K562 (cell line): ENCODE data around the gene SGMS1. TPM values are rescaled to one million over a fixed set of nuclear protein-coding genes. Genes with fewer than 3 reads are reported as not detected.

Experiments
- ATAC-seq: fragments of 200-7000 bp; cut with Tn5 transposase; 3 replicates; pipeline ENCODE4 v1.9.1; 2020; ENCODE audit warnings: moderate library complexity
- BruUV-seq: library from RNA; stranded (reverse); fragments of 400-500 nt; replicated peaks from 2 replicates; lab custom pipeline; 2021; lab: Mats Ljungman, UMichigan
- CTCF ChIA-PET: fragments of 300-600 bp; formaldehyde crosslinking; extraction: SDS; loops from one replicate; lab custom pipeline; 2021; ENCODE audit warnings: low intra/inter-chr PET ratio; lab: Yijun Ruan, JAX
- POLR2A ChIA-PET: fragments of 300-600, 350-650 bp; sonication (Branson Sonifier 250); formaldehyde crosslinking; extraction: SDS; loops from one replicate; lab custom pipeline; 2021; ENCODE audit warnings: antibody characterized with exemption, inconsistent platforms; lab: Yijun Ruan, JAX
- DNase-seq, 4 experiments: peaks; one replicate each; pipeline versions ENCODE4 v3.0.0 to v3.0.0-alpha.2; 2011 to 2018; ENCODE audit warnings: low spot score in 3 of 4, mixed read lengths in 3 of 4; ENCODE audit errors: extremely low read depth in 1 of 4
- FAIRE-seq: peaks from 2 replicates; lab custom pipeline; 2011; peaks lifted over from hg19 to GRCh38; lab: Jason Lieb, UNC
- H2AFZ ChIP-seq: 2 replicates; pipeline ENCODE4 v1.6.0; 2011; ENCODE audit warnings: low read depth, low read length, control low read depth, inconsistent platforms
- H3K27ac ChIP-seq: fragments of 200-600 bp; 3 replicates; pipeline ENCODE4 v1.8.0; 2011; ENCODE audit warnings: low read depth, mild to moderate bottlenecking, control low read depth, inconsistent platforms, low read length, moderate library complexity, mixed read lengths; ENCODE audit errors: extremely low read depth
- H3K27me3 ChIP-seq, 2 experiments: fragments of 300-600 bp in 1 of 2; 2 replicates in 1 of 2; 3 replicates in 1 of 2; pipeline versions ENCODE4 v1.6.0 to v1.8.0; 2011; ENCODE audit warnings: inconsistent platforms in 2 of 2, low read length in 2 of 2, mild to moderate bottlenecking in 1 of 2, mixed read lengths in 1 of 2, moderate library complexity in 1 of 2; ENCODE audit not compliant: control insufficient read depth in 2 of 2, insufficient read depth in 2 of 2
- H3K36me3 ChIP-seq: fragments of 300-600 bp; 3 replicates; pipeline ENCODE4 v1.8.0; 2011; ENCODE audit warnings: mild to moderate bottlenecking, low read length, inconsistent platforms; ENCODE audit not compliant: control insufficient read depth, insufficient read depth
- H3K4me1 ChIP-seq, 2 experiments: fragments of 200-600 bp in 1 of 2; replicated peaks in 1 of 2; 2 replicates in 1 of 2; 3 replicates in 1 of 2; pipeline versions ENCODE4 v1.5.1 to v1.8.0; 2011; ENCODE audit warnings: inconsistent platforms in 2 of 2, low read length in 2 of 2, mild to moderate bottlenecking in 1 of 2, mixed read lengths in 1 of 2, moderate library complexity in 1 of 2; ENCODE audit not compliant: control insufficient read depth in 2 of 2, insufficient read depth in 2 of 2
- H3K4me2 ChIP-seq: 2 replicates; pipeline ENCODE4 v1.6.1; 2011; ENCODE audit warnings: low read length, control low read depth, inconsistent platforms, mixed read lengths; ENCODE audit not compliant: insufficient read depth
- H3K4me3 ChIP-seq: fragments of 200-600 bp; sonication (generic), shearing (Covaris generic); 2 replicates; pipeline ENCODE4 v1.5.1; 2016; ENCODE audit warnings: control low read depth, inconsistent platforms
- H3K79me2 ChIP-seq: fragments of 200-600 bp; 3 replicates; pipeline ENCODE4 v1.8.0; 2011; ENCODE audit warnings: low read length, inconsistent platforms; ENCODE audit not compliant: control insufficient read depth, insufficient read depth
- H3K9ac ChIP-seq, 2 experiments: 2 replicates each; pipeline versions ENCODE4 v1.6.0 to v1.6.1; 2011; ENCODE audit warnings: low read depth in 2 of 2, low read length in 2 of 2, control low read depth in 1 of 2, inconsistent platforms in 1 of 2, mild to moderate bottlenecking in 1 of 2, mixed read lengths in 1 of 2; ENCODE audit not compliant: insufficient read depth in 1 of 2
- H3K9me1 ChIP-seq: one replicate; pipeline ENCODE4 v1.6.0; 2011; ENCODE audit warnings: inconsistent platforms, mild to moderate bottlenecking, low read length, moderate library complexity; ENCODE audit not compliant: control insufficient read depth, insufficient read depth
- H3K9me3 ChIP-seq: replicated peaks from 2 replicates; pipeline ENCODE4 v1.5.1; 2011; ENCODE audit warnings: low read depth, low read length, inconsistent platforms; ENCODE audit not compliant: control insufficient read depth, insufficient read depth
- H4K20me1 ChIP-seq: replicated peaks from 2 replicates; pipeline ENCODE4 v1.6.1; 2011; ENCODE audit warnings: low read length, inconsistent platforms, mixed read lengths; ENCODE audit not compliant: control insufficient read depth, insufficient read depth
- BCLAF1 ChIP-seq, 2 experiments: fragments of 450-650 bp in 1 of 2; IDR thresholded peaks; 2 replicates each; pipeline ENCODE4 v1.6.1; 2011 to 2017; ENCODE audit warnings: low read depth in 2 of 2, antibody characterized with exemption in 1 of 2, borderline replicate concordance in 1 of 2, low read length in 1 of 2, mild to moderate bottlenecking in 1 of 2, mixed read lengths in 1 of 2; ENCODE audit not compliant: control insufficient read depth in 1 of 2
- EWSR1 ChIP-seq: fragments of 450-650 bp; IDR thresholded peaks from 2 replicates; pipeline ENCODE4 v1.6.1; 2018; ENCODE audit warnings: borderline replicate concordance, mild to moderate bottlenecking, low read depth, moderate library complexity; ENCODE audit not compliant: partially characterized antibody
- FOXO4 ChIP-seq: fragments of 450-650 bp; formaldehyde crosslinking; IDR thresholded peaks from 2 replicates; pipeline ENCODE4 v1.4.0; 2020; ENCODE audit warnings: mild to moderate bottlenecking, moderate library complexity
- MEF2A ChIP-seq: IDR thresholded peaks from 2 replicates; pipeline ENCODE4 v1.6.1; 2011; ENCODE audit warnings: low read depth, mild to moderate bottlenecking, low read length, moderate library complexity; ENCODE audit not compliant: control insufficient read depth
- NFATC3 ChIP-seq: fragments of 450-650 bp; IDR thresholded peaks from 2 replicates; pipeline ENCODE4 v1.6.1; 2017; ENCODE audit warnings: mild to moderate bottlenecking
- NFE2L1 ChIP-seq: fragments of 450-650 bp; IDR thresholded peaks from 2 replicates; pipeline ENCODE4 v1.6.1; 2016; ENCODE audit warnings: missing genetic modification characterization, low read depth, mild to moderate bottlenecking, missing compliant biosample characterization, moderate library complexity, borderline replicate concordance
- PHB ChIP-seq: fragments of 250-450 bp; sonication (Bioruptor Pico); IDR thresholded peaks from 2 replicates; pipeline ENCODE4 v1.5.0; 2021
- RB1 ChIP-seq: fragments of 450-650 bp; IDR thresholded peaks from 2 replicates; pipeline ENCODE4 v1.6.1; 2017; ENCODE audit warnings: low read depth, mild to moderate bottlenecking
- SAP30 ChIP-seq: fragments of 200-600 bp; sonication (generic); IDR thresholded peaks from 2 replicates; pipeline ENCODE4 v1.6.1; 2012; ENCODE audit warnings: borderline replicate concordance, low read depth, mild to moderate bottlenecking, moderate library complexity, low read length, control low read depth, inconsistent platforms; ENCODE audit not compliant: insufficient read depth, poor library complexity, severe bottlenecking
- TSC22D4 ChIP-seq: fragments of 450-650 bp; IDR thresholded peaks from 2 replicates; pipeline ENCODE4 v1.6.1; 2016; ENCODE audit warnings: missing genetic modification characterization, missing biosample characterization, control low read depth
- ZNF140 ChIP-seq: fragments of 250-450 bp; sonication (Bioruptor Pico); IDR thresholded peaks from 2 replicates; pipeline ENCODE4 v1.8.0; 2021; ENCODE audit warnings: moderate library complexity, mild to moderate bottlenecking, inconsistent platforms
- ZNF224 ChIP-seq: sonication (generic); formaldehyde crosslinking; IDR thresholded peaks from 2 replicates; pipeline ENCODE4 v1.8.0; 2022; ENCODE audit warnings: mild to moderate bottlenecking, missing genetic modification reagents
- ZNF239 ChIP-seq: fragments of 250-450 bp; sonication (Bioruptor Pico); IDR thresholded peaks from 2 replicates; pipeline ENCODE4 v1.4.0; 2020; ENCODE audit warnings: mild to moderate bottlenecking
- ZNF274 ChIP-seq: IDR thresholded peaks from 2 replicates; pipeline ENCODE4 v1.6.1; 2011; ENCODE audit warnings: low read depth, mild to moderate bottlenecking, low read length, moderate library complexity, borderline replicate concordance
- WGBS: fragments of 100-300 bp; shearing (Covaris generic); methylation state at CpG from one replicate; pipeline ENCODE4 v1.1.6; 2016; ENCODE audit warnings: low coverage, mixed read lengths; ENCODE audit not compliant: insufficient coverage; ENCODE audit errors: missing lambda C conversion rate; 5-methylcytosine and 5-hydroxymethylcytosine counted together
- in situ Hi-C: fragments of 300-500 bp; cut with MboI; formaldehyde crosslinking; loops from 4 replicates; pipeline ENCODE4 v1.15.0; 2018; ENCODE audit warnings: inconsistent platforms, mixed read lengths
- intact Hi-C: fragments of 100-400 bp; cut with micrococcal nuclease; formaldehyde crosslinking; loops from 2 replicates; pipeline ENCODE4 v1.14.2; 2022
- polyA plus RNA-seq, 8 experiments: library from polyadenylated mRNA; depleted of rRNA in 4 of 8; stranded (reverse) in 5 of 8; unstranded in 3 of 8; fragments of >200 nt; fragmentation: Nextera tagmentation in 2 of 8; fragmentation: Illumina TruSeq in 1 of 8; extraction: Ambion mirVana in 2 of 8; extraction: Trizol in 1 of 8; gene quantifications; 2 replicates each; pipeline versions ENCODE4 v1.2.1 to v1.2.3, GENCODE V29; 2011 to 2014; ENCODE audit warnings: inconsistent platforms in 1 of 8, missing spikeins in 1 of 8
- total RNA-seq, 7 experiments: library from RNA; depleted of rRNA in 6 of 7; stranded (reverse); fragments of >200 nt in 6 of 7; fragmentation: Illumina TruSeq in 2 of 7; extraction: Trizol in 2 of 7; gene quantifications; 2 replicates each; pipeline versions ENCODE4 v1.2.1 to v1.2.3, GENCODE V29; 2011 to 2021; ENCODE audit warnings: low replicate concordance in 1 of 7

The SGMS1 gene
- total and polyA plus RNA-seq, 9 of the 15 experiments (the other 6 are each of a cell fraction or from before 2014, with no cell fraction given): 22.6 to 232 (median 82.2) TPM

GRCh38 chr10:50437248-50437647, 186.5 kb downstream of the SGMS1 start:
- Histone ChIP-seq H3K27me3 (no peaks in the 10 kb centered on the region), H3K4me3 (no peak overlapping the region), H3K9me1 (no peaks in the 10 kb centered on the region), H2AFZ (no peak overlapping the region), H3K4me1 (peaks cover 0 to 23% of the 10 kb centered on the region in 2 experiments; a peak in 3 of 5 replicates), H3K9ac (no peak overlapping the region), H3K4me2 (no peak overlapping the region), H3K79me2 (0 out of 3 replicates have a peak, but pooled peaks cover 3% of the 10 kb centered on the region), H4K20me1 (no peaks in the 10 kb centered on the region), H3K36me3 (peaks cover 18% of the 10 kb centered on the region), H3K27ac (no peak overlapping the region), H3K9me3 (no peaks in the 10 kb centered on the region)
- FAIRE-seq: no peak
- intact Hi-C loops (no loop called here), in situ Hi-C loops (no loop called here)
- CTCF ChIA-PET: no interaction called here
- no peak for DNase-seq
- no peak for TF ChIP-seq FOXO4 (CRISPR knock-in tag)
- no peak for TF ChIP-seq ZNF140 (CRISPR knock-in tag)
- TF ChIP-seq EWSR1: no peak
- TF ChIP-seq MEF2A: no peak
- TF ChIP-seq TSC22D4 (tag): no peak
- no peak for TF ChIP-seq PHB (CRISPR knock-in tag)
- TF ChIP-seq RB1: no peak
- TF ChIP-seq ZNF224 (CRISPR knock-in tag): no peak
- TF ChIP-seq SAP30: no peak
- TF ChIP-seq BCLAF1 (IDR thresholded peaks at IDR 0.05; ENCODE audit: borderline replicate concordance in 1 of 2, control insufficient read depth in 1 of 2, low read depth in 2 of 2, low read length in 1 of 2): no peak
- TF ChIP-seq ZNF239 (CRISPR knock-in tag): no peak
- no peak for TF ChIP-seq NFATC3
- no peak for TF ChIP-seq NFE2L1
- no peak for TF ChIP-seq ZNF274
- POLR2A ChIA-PET: interaction anchor here (1.1 kb wide), 1 partner anchor 9 kb away, joined by 3 read pairs; no protein-coding TSS in a partner anchor
- BruUV-seq: no TSS peak
- 100% methylated on average over 1 of the region's 1 CpG for WGBS
- ATAC-seq: peak; percentile 16; the same call in 1 of the 3 replicates
